Skeletal muscle cell (primary cell): Measurements from ENCODE around the gene TMEM269.
A peak's percentile ranks its signal among the peaks of the same experiment; 100 is the strongest.

Experiments
- DNase-seq: peaks from one replicate; pipeline ENCODE4 v3.0.0-alpha.2; 2010; ENCODE audit warnings: low read depth
- H3K4me3 ChIP-seq: 2 replicates; pipeline ENCODE4 v1.5.1; 2011; ENCODE audit warnings: low read depth, mild to moderate bottlenecking, control low read depth, low read length, moderate library complexity

TMEM269 gene

GRCh38 chr1:42784946-42785693 is at the start of gene TMEM269:
TMEM269 (plus strand) TSS chr1:42784991; CDS start chr1:42789894, 4,903 bp downstream.
- no peak for DNase-seq
- peak within 1 kb of the TSS; percentile 46 for H3K4me3 ChIP-seq

GRCh38 chr1:42735056-42735455 is 49.7 kb upstream of the TMEM269 start:
- H3K4me3 ChIP-seq: no peak overlapping the region
- DNase-seq: no peak

GRCh38 chr1:42735477-42736105 is 49.2 kb upstream of the TMEM269 start:
- no peak overlapping the region for H3K4me3 ChIP-seq
- no peak for DNase-seq

GRCh38 chr1:42736152-42736551 is 48.6 kb upstream of the TMEM269 start:
- no peak overlapping the region for H3K4me3 ChIP-seq
- DNase-seq: no peak

- H3K4me3 ChIP-seq: no peak overlapping the region
- no peak for DNase-seq
Measured at GRCh38 chr1:42736571-42737200, 48.1 kb upstream of the TMEM269 start.

- no peak for DNase-seq
- no peak overlapping the region for H3K4me3 ChIP-seq
Measured at GRCh38 chr1:42737257-42737656, 47.5 kb upstream of the TMEM269 start.

- no peak overlapping the region for H3K4me3 ChIP-seq
- DNase-seq: no peak
Measured at GRCh38 chr1:42737986-42738677, 46.7 kb upstream of the TMEM269 start.

GRCh38 chr1:42738678-42739226 is 46.0 kb upstream of the TMEM269 start:
- DNase-seq: no peak
- H3K4me3 ChIP-seq: no peak overlapping the region

- H3K4me3 ChIP-seq: no peak within 1 kb of the TSS
- no peak for DNase-seq
Measured at GRCh38 chr1:42739753-42740700, 44.8 kb upstream of the TMEM269 start, which contains the start of gene CLDN19. CLDN19 (minus strand) TSS chr1:42740236; CDS start chr1:42740063, 173 bp downstream.

GRCh38 chr1:42740851-42741580 is 43.8 kb upstream of the TMEM269 start:
- H3K4me3 ChIP-seq: no peak overlapping the region
- no peak for DNase-seq

GRCh38 chr1:42741706-42742105 is 43.1 kb upstream of the TMEM269 start:
- no peak overlapping the region for H3K4me3 ChIP-seq
- DNase-seq: no peak

- H3K4me3 ChIP-seq: no peak overlapping the region
- DNase-seq: no peak
Measured at GRCh38 chr1:42742141-42742540, 42.6 kb upstream of the TMEM269 start.

GRCh38 chr1:42742617-42743316 is 42.0 kb upstream of the TMEM269 start:
- H3K4me3 ChIP-seq: no peak overlapping the region
- DNase-seq: no peak

- no peak overlapping the region for H3K4me3 ChIP-seq
- DNase-seq: no peak
Measured at GRCh38 chr1:42743317-42744147, 41.3 kb upstream of the TMEM269 start.

- no peak for DNase-seq
Measured at GRCh38 chr1:42744148-42744413, 40.7 kb upstream of the TMEM269 start.

GRCh38 chr1:42745851-42746250 is 38.9 kb upstream of the TMEM269 start:
- no peak for DNase-seq

More at GRCh38 chr1:42744148-42744413, 40.7 kb upstream of the TMEM269 start:
- H3K4me3 ChIP-seq: no peak overlapping the region

More at GRCh38 chr1:42745851-42746250, 38.9 kb upstream of the TMEM269 start:
- H3K4me3 ChIP-seq: no peak overlapping the region
